HUDEP-2 (cell line): Measurements from ENCODE around the gene ZNF284.

ENCODE experiments used
- DNase-seq, 76 experiments: peaks; one replicate each; lab custom pipeline; 2025; ENCODE audit not compliant: unreplicated experiment in 76 of 76; lab: John Stamatoyannopoulos, UW

Gene ZNF284

GRCh38 chr19:44071824-44072542, at the start of gene ZNF284:
Gene ZNF284, plus strand, starts transcription at chr19:44072159. Its CDS starts 4,231 bp downstream, at chr19:44076390.
- DNase-seq, result peak in 74 of 76 experiments; percentile 18 to 85 (median 68)

- no peak for DNase-seq
Observed at GRCh38 chr19:44024900-44025216, 47.1 kb upstream of the ZNF284 start.

- peak in 73 of 76 experiments; percentile 9 to 86 (median 68) for DNase-seq
Observed at GRCh38 chr19:44025217-44025936, 46.6 kb upstream of the ZNF284 start, which contains the start of gene ZNF222. Gene ZNF222, plus strand, starts transcription at chr19:44025379. Its CDS starts 58 bp downstream, at chr19:44025437.

GRCh38 chr19:44026622-44027021, 45.3 kb upstream of the ZNF284 start:
- peak in 1 of 76 experiments; percentile 15 for DNase-seq

- DNase-seq, result no peak
Observed at GRCh38 chr19:44032001-44032610, 39.9 kb upstream of the ZNF284 start.

- DNase-seq, result no peak
Observed at GRCh38 chr19:44042147-44042546, 29.8 kb upstream of the ZNF284 start.

GRCh38 chr19:44050740-44051649, 21.0 kb upstream of the ZNF284 start:
- no peak for DNase-seq

- peak in 74 of 76 experiments; percentile 23 to 93 (median 76) for DNase-seq
Observed at GRCh38 chr19:44051650-44052402, 20.1 kb upstream of the ZNF284 start, which contains the start of gene ZNF223. Gene ZNF223, plus strand, starts transcription at chr19:44052036. Its CDS starts 3,141 bp downstream, at chr19:44055177.

- DNase-seq, result no peak
Observed at GRCh38 chr19:44055870-44056269, 16.1 kb upstream of the ZNF284 start.

- DNase-seq, result no peak
Observed at GRCh38 chr19:44059229-44059628, 12.7 kb upstream of the ZNF284 start.

GRCh38 chr19:44061038-44061437, 10.9 kb upstream of the ZNF284 start:
- no peak for DNase-seq

- DNase-seq, result no peak
Observed at GRCh38 chr19:44066305-44066704, 5.7 kb upstream of the ZNF284 start.

GRCh38 chr19:44069415-44069814, 2.5 kb upstream of the ZNF284 start:
- no peak for DNase-seq

- DNase-seq, result peak in 2 of 76 experiments; percentile 6 to 9
Observed at GRCh38 chr19:44072543-44073401, 813 bp downstream of the ZNF284 start.

GRCh38 chr19:44076325-44076724, 4.4 kb downstream of the ZNF284 start:
- no peak for DNase-seq

GRCh38 chr19:44092108-44092507, 20.1 kb downstream of the ZNF284 start:
- DNase-seq, result no peak

GRCh38 chr19:44093931-44094765, 22.2 kb downstream of the ZNF284 start, which contains the start of gene ZNF224:
Gene ZNF224, plus strand, starts transcription at chr19:44094361. Its CDS starts 3,513 bp downstream, at chr19:44097874.
- peak in 75 of 76 experiments; percentile 64 to 97 (median 90) for DNase-seq

GRCh38 chr19:44107751-44108150, 35.8 kb downstream of the ZNF284 start:
- DNase-seq, result no peak
